Stimulated activated CD4-positive, alpha-beta T cell treated with anti-CD3 and anti-CD28 coated beads, Interleukin-12 subunit alpha, Interleukin-12 subunit beta, amount 100 ng/mL, for 24 hours (primary cell): Measurements from ENCODE around the gene ERCC2.
"Not testable (repeated sequence)": the region's sequence is repeated elsewhere in the genome, so short reads cannot be mapped to it uniquely, and the experiment has no call there.

Experiments
- DNase-seq, 2 experiments: peaks; one replicate each; pipeline ENCODE4 v3.0.0-alpha.2; 2020; ENCODE audit warnings: low read depth in 2 of 2

The ERCC2 gene

DNA sequence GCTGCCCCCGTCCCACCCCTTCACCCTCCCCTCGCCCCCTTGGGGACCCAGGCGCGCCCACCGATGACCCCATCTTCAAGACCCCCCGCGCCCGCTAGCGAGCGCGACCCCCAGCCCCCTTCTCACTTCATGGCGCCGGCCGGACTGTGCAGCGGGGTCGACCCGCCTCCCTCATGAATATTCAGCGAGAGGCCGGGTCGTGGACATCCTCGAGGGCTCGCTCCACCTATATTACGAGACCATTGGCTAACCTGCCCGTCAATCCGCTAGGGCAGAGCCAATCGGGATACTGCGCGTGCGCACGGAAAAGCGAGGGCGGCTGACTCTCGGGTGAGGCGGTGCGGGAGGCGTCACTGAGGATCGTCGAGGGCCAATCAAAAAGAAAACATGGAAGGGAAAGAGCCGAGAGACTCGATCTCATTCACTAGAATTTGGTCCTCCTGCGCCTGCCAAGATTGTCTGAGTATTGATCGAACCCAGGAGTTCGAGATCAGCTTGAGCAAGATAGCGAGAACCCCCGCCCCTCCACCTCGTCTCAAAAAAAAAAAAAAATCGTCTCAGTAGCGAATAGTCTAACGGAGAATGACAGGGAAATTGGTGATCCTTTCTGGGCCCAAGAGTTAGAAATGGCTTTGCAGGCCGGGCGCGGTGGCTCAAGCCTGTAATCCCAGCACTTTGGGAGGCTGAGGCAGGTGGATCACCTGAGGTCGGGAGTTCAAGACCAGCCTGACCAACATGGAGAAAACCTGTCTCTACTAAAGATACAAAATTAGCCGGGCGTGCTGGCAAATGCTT, at the start of gene ERCC2:
Gene ERCC2, minus strand, starts transcription at position 164 of the 795 bp plus-strand sequence. Its CDS starts 33 bp downstream, at position 131.
- DNase-seq = peak; percentile 100

DNA sequence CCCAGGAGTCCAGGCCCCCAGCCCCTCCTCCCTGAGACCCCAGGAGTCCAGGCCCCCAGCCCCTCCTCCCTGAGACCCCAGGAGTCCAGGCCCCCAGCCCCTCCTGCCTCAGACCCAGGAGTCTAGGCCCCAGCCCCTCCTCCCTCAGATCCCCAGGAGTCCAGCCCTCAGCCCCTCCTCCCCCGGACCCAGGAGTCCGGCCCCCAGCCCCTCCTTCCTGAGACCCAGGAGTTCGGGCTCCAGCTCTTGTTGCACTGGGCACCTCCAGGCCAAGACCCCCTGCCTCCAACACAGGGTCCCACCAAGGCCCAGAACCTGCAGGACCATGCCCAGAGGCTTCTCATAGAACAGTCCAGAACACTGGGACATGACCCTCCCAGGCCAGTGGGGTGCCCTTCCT, 49.5 kb upstream of the ERCC2 start:
- no peak for DNase-seq

DNA sequence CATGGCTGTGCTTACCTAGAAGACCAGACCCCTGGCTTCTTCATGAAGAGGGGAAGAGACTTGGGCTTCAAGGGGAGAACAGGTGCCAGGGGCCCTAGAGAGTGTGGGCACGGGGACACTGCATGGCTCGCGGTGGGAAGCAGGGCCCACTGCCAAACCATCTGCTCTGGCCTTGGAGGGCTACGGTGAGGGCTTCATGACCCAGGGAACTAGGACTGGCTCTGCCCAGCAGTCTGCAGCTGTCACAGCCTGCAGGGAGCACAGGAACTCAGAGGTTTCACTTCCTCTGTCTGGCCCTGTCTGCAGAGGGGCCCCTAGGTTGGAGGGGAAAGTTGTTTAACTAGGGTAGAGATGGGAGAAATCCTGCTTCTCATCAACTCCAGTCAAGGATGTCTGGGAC, 49.0 kb upstream of the ERCC2 start:
- DNase-seq = no peak

DNA sequence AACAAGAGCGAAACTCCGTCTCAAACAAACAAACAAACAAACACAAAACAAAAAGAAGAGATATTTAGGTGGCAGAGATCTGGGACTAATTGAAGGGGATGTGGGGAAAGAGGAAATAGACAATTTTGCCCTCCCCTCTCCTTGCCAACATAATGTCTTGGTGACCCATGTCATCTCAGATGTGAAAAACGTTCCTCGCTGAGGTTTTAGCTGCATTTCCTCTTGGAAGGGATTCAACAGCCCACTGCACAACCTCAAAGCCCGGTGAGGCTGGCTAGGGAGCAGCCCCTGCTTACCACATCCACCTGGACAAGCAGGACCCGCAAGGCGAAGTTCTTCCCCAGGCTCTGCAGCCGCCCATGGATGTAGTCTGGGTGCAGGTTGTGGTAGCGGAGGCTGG, 48.4 kb upstream of the ERCC2 start:
- DNase-seq = no peak

DNA sequence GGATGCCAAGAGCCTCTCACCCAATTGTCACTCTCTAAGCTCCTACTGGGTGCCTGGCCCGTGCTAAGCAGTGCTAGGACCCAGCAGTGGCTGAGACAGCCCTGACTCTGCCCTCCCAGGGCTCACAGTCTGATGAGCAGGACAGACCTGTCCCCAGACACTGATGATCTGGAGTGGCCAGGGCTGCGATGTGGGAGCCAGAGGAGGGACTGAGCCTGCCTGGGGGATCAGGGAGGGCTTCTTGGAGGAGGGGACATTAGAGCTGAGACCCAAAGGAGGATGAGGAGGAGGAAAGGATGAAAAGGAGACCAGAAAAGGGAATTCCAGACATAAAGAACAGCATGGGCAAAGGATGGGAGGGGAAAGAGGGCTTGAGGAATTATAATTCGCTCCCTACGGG, 46.8 kb upstream of the ERCC2 start:
- no peak for DNase-seq

DNA sequence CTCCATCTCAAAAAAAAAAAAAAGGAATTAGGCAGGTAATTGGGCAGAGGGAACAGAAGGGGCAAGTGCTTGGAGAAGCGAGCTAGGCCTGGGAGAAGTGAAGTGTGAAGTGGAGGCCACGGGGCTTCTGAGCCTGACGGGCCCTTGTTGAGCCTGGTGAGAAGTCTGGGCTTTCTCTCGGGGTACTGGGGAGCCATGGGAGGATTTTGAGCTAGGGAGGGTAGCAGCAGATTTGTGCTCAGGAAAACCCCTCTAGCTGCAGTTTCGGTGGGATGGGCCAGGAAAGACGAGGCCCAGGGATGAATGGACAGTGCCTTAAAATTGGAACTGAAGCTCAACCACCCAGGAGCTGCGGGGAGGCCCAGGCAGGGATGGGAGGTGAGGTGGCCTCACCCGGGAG, 44.1 kb upstream of the ERCC2 start:
- DNase-seq = no peak

DNA sequence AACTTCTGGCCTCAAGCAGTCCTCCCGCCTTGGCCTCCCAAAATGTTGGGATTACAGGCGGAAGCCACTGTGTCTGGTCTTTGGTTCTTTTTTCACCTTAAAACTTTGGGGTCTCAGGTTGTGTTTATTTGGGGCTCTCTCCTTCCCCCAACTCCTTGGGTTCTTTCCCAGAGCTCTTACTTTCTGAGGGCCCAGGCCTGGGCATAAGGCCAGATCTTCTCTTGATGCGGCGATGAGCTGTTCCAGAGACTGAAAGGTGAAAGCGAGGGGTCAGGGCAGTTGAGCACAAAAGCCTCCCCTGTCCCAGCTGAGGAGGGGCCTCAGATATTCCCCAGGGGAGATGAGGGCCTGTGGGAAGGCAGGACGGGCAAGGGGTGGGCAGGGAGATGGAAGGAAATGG, 43.1 kb upstream of the ERCC2 start:
- no peak for DNase-seq

DNA sequence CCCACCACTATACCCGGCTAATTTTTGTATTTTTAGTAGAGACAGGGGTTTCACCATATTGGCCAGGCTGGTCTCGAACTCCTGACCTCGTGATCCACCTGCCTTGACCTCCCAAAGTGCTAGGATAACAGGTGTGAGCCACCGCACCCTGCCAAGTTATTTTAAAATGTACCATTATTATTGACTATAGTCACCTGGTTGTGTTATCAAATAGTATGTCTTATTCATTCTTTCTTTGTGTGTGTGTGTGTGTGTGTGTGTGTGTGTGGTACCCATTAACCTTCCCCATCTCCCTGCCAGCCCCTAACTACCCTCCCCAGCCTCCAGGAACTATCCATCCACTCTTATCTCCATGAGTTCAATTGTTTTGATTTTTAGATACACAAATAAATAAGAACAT, 40.0 kb upstream of the ERCC2 start:
- not testable (repeated sequence) for DNase-seq

DNA sequence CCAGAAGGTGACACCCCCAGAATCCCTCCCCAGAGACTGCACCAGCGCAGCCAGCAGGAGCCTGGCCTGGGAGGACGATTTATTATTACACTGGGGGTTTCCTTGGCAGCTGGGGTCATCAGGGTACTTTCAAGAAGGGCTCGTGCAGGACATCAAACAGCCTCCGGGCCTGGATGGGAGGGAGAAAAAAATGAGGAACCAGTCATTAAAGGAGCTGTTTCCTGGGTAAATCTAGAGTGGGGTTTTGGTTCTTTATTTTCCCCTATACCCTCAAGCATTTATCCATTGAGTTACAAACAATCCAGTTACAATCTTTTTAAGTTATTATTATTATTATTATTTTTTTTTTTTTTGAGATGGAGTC, 39.2 kb upstream of the ERCC2 start:
- DNase-seq = no peak

DNA sequence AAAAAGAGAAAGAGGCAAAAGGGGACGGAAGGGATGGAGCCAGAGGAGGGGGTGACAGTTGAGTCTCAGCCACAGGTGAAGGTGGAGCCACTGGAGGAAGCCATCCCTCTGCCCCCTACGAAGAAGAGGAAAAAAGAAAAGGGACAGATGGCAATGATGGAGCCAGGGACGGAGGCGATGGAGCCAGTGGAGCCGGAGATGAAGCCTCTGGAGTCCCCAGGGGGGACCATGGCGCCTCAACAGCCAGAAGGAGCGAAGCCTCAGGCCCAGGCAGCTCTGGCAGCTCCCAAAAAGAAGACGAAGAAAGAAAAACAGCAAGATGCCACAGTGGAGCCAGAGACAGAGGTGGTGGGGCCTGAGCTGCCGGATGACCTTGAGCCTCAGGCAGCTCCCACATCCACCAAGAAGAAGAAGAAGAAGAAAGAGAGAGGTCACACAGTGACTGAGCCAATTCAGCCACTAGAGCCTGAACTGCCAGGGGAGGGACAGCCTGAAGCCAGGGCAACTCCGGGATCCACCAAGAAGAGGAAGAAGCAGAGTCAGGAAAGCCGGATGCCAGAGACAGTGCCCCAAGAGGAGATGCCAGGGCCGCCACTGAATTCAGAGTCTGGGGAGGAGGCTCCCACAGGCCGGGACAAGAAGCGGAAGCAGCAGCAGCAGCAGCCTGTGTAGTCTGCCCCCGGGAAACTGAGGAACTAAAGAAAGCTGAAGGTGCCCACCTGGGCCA, 38.6 kb upstream of the ERCC2 start:
- DNase-seq = no peak

DNA sequence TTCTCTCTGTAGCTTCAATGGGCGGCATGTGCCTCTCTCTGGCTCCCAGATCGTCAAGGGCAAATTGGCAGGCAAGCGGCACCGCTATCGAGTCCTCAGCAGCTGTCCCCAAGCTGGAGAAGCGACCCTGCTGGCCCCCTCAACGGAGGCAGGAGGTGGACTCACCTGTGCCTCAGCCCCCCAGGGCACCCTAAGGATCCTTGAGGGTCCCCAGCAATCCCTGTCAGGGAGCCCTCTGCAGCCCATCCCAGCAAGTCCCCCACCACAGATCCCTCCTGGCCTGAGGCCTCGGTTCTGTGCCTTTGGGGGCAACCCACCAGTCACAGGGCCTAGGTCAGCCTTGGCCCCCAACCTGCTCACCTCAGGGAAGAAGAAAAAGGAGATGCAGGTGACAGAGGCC, 37.7 kb upstream of the ERCC2 start:
- DNase-seq = no peak

DNA sequence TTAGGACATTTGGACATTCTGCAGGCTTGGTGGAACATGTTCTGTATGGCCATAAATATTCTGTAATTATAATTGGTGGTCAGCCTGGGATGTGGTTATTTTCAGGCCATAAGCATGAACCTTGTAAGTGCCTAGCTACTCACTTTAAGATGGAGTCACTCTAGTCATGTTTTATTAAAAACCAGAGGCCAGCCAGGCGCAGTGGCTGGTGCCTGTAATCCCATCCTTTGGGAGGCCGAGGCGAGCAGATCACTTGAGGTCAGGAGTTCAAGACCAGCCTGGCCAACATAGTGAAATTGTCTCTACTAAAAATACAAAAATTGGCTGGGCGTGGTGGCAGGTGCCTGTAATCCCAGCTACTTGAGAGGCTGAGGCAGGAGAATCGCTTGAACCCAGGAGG, 37.2 kb upstream of the ERCC2 start:
- not testable (repeated sequence) for DNase-seq

DNA sequence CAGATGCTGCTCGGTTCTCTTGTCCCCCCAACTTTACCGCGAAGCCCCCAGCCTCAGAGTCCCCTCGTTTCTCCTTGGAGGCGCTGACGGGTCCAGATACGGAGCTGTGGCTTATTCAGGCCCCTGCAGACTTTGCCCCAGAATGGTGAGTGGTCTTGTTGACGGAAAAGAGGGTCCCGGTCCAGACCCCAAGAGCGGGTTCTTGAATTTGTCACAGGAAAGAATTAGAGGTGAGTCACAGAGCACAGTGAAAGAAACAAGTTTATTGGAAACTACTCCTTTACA, 36.7 kb upstream of the ERCC2 start:
- no peak for DNase-seq

DNA sequence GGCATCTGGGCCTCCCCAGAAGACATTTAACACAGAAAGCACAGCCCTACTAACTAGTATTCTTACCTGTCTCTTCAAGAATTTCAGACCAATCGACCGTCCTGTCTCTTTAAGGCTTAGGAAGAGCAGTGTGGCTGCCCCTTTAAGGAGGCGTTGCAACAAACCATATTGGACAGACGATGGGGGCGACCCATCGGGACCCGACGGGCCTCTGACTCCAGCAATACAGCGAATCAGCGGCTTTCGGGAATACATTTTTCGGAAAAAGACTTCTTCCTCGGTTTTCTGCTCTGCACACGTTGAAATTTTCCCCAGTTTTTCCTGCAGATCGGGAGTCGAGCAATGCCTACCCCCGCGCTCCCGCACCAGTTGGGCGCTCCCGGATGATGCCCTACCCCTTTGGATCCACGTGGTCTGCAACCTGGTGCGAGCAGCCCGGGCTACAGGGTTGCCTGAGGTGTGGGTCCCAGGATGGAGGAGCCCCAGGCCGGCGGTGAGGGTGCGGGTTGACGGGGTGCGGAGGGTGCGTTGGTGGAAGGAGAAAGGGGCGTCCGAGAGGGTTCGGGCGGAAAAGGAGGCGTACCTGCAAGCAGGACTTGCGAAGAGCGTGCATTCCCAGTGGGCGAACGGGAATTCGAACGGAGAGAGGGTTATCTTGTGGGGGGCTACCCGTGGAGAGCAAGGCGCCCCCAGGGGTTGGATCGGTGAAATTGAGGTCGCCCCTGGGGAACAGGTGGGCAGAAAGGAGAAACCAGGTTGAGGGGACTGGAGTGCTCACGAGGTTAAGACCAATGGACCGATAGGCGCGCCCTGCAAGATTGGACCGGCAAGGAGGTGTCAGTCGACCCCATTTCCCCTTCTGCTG, 36.1 kb upstream of the ERCC2 start, which contains the start of gene POLR1G:
Gene POLR1G, plus strand, starts transcription at position 419 of the 865 bp plus-strand sequence. Its CDS starts 53 bp downstream, at position 472.
- DNase-seq = peak; percentile 73 to 74

DNA sequence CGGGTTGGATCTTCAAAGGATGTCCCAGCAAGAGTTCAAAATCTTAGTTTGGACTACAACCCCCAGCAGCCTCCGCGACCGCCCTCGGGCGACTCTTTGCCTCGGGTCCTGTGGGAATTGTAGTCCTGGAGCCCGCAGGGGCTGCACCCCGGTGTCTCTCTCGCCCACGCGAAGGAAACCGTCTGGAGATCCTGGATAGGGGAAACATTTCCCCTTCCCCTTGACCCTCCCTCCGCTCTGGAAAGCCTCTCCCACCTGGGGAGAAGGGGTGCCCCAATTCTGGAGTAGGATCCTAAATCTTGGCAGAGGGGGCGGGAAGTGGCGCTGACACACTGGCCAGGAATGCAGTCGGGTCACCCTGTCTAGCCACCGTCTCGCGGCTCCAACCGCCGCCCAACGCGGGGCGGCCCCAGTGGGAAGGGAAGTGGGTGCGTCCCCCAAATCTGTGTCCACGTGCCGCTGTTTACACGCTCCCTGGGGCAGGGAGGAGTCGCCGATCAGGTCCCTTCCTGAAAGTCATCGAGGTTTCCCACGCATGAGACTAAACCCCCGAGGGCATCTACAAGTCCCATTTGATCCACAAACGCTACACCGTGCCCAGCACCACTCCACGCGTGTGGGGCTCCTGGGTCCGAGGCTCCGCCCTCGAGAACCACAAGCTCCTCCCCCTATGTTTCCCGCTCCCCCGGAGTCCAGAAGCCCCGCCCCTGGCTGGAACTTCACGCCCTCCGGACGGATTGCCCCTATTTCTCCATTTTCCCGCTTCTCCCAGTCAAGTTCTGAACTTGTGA, 35.3 kb upstream of the ERCC2 start:
- DNase-seq = peak; percentile 66 to 78

DNA sequence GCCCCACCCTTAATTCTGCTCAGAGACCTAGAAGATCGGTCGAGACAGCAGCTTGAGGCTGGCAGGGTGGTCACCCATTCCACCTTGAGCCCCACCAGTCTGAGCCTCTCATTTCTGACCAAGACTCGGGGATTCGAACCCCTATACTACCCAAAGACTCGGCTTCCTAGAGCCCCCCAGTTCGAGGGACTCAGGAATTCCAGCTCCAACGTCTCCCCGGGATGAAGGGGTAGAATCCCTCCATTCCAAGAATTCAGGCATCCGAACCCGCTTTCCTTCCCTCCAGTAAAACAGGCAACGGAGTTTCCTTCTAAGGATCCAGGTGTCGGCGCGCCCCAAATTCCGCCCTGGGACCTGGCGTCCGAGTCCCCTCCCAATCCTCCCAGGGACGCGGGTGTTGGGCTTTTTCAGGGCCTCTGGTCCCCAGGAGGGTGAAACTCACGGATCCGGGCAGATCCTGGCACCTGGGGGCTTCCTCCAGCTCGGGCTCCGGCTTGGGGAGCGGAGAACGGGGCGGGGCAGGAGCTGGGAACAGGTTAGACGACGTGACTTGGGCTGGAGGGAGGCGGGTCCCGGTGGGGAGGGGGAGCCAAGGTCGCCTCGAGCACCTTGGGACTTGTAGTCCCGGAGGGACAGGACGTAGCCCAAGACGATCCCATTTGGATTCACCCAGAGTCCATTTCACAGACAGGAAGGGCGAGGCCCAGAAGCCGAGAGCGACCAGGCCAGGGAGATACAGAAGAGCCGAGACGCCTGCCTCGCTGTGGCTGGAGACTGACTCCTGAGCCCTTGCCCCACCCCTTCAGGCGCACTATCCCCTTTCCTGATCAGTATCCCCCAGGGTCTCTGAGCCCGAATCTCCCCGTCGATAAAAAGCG, 34.4 kb upstream of the ERCC2 start, which contains the start of gene PPP1R13L:
Gene PPP1R13L, minus strand, starts transcription at position 513 of the 878 bp plus-strand sequence. CDS start 6,751 bp downstream, outside the sequence.
- DNase-seq = peak; percentile 33 to 57

DNA sequence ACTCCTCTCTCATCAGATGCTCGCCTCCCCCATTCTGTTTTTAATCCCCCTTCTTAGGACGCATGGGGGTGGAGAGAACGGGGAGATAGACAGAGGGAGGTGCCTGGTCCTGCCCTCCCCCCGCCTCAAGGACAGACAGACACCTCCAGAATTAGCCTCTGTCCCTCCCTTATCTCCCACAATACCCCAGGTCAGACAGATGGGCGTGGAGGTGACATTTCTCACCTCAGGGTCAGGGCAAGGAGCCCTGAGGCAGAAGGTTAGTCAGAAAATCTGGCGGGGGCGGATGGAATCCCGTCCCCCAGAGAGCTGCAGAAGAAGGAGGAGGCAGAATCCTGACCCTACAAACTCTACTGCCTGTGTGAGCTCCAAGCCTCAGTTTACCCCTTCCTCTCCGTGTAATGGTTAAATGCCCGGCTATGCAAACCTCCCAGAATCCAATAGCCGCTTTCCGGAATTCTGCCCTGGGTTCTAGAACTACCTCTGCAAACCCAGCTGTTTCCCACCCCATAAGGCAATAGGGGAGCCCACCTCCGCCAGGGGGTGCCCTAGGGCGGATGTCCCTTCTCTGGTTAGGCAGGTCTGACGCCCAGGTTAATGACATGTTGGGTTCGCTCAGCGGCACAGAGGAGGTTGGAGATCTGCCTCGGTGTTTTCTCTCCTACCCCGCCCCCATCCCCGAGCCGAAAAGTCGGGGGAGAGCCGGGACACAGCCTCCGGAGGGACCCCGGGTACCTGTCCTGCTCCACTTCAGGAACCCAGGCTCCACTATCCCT, 33.6 kb upstream of the ERCC2 start:
- peak; percentile 32 to 61 for DNase-seq

DNA sequence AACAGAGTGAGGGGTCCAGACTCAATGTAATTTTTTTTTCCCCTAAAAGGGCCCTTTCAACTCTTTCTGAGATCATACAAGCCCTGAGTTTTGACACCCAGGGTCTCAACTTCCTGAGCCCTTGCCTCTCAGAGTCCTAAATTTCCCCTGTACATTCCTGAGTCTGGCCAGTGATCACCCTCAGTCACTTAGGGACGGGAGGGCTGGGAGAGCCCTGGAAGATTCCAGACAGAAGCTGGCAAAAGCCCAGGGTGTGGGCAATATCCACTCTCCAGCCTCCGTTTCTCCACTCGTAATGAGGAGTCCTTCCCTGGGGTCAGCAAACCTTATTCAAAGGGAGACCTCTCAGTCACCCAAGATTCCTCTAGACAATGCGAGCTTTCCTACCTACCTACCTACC, 32.9 kb upstream of the ERCC2 start:
- DNase-seq = no peak

DNA sequence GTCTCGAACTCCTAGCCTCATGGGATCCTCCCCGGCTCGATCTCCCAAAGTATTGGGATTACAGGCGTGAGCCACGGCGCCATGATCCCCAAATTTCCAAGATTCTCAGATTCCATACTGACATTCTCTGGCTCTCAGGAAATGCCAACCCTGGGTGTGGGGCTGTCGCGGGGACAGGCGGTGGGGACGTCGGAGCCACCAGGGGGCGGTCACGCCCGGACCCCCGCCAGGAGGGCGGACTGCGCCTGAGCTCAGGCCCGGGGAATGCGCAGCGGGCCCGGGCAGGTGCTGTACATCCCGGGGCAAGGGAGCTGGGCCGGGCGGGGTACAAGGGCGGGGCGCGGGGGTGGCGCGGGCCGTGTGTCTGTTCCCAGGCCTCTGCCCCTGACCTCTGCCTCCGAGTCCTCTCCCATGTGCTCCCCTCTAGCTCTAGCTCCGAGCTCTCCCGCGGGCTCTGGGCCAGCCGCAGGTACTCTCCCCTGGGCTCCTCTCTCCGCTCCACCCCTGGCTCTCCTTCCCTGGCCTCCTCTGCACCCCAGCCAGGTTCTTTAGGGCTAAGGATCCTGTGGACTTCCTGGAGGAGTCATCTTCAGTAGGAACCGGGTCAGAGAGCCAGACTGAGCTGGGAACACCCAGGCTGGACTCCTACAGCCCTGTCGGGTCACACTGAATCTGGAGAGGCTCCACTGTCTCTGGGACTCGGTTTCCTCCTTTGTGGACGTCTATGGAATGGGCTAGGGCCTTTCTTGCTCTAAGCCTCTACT, 32.1 kb upstream of the ERCC2 start:
- no peak for DNase-seq
